Urinary bladder (tissue), 4 donors: ENCODE measurements around the gene GJA8. TPM values are rescaled to one million over a fixed set of nuclear protein-coding genes. Genes with fewer than 3 reads are reported as not detected.
"Not testable (repeated sequence)": the region's sequence is repeated elsewhere in the genome, so short reads cannot be mapped to it uniquely, and the experiment has no call there.

Experiments used
- DNase-seq: peaks from one replicate; pipeline ENCODE4 v3.0.0-alpha.2; 2015; ENCODE audit errors: extremely low spot score
- H3K27ac ChIP-seq: one replicate; pipeline ENCODE4 v1.5.1; 2013; ENCODE audit warnings: low read depth, mild to moderate bottlenecking, moderate library complexity
- H3K36me3 ChIP-seq: one replicate; pipeline ENCODE4 v1.6.1; 2013; ENCODE audit warnings: mild to moderate bottlenecking, moderate library complexity; ENCODE audit not compliant: insufficient read depth
- H3K4me1 ChIP-seq: one replicate; pipeline ENCODE4 v1.6.1; 2013; ENCODE audit warnings: mild to moderate bottlenecking, moderate library complexity; ENCODE audit not compliant: insufficient read depth
- H3K4me3 ChIP-seq: one replicate; pipeline ENCODE4 v1.5.1; 2013; ENCODE audit warnings: low read depth, low read length
- WGBS: extraction: QIAGEN DNeasy Blood & Tissue Kit; methylation state at CpG from one replicate; pipeline ENCODE4 v1.1.7; 2013; 5-methylcytosine and 5-hydroxymethylcytosine counted together
- polyA plus RNA-seq: library from polyadenylated mRNA; stranded (reverse); fragments of 200-250 nt; gene quantifications from one replicate; pipeline ENCODE4 v1.2.3, GENCODE V29; 2013
- total RNA-seq: library from RNA; depleted of rRNA; stranded (reverse); fragments of >200 nt; gene quantifications from one replicate; pipeline ENCODE4 v1.2.3, GENCODE V29; 2014
- donor health status: healthy with polysubstance abuse.
- donor health status: healthy.

Gene GJA8
- total and polyA plus RNA-seq, 2 donors = not detected

DNA sequence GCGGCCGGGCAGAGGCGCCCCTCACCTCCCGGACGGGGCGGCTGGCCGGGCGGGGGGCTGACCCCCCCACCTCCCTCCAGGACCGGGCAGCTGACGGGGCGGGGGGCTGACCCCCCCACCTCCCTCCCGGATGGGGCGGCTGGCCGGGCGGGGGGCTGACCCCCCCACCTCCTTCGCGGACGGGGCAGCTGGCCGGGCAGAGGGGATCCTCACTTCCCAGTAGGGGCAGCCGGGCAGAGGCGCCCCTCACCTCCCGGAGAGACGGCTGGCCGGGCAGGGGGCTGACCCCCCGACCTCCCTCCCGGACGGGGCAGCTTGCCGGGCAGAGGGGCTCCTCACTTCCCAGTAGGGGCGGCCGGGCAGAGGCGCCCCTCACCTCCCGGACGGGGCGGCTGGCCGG is 46.9 kb downstream of the GJA8 start:
- not testable (repeated sequence) for DNase-seq, H3K27ac ChIP-seq, H3K4me1 ChIP-seq, H3K4me3 ChIP-seq, H3K36me3 ChIP-seq
- WGBS = 96% methylated on average over 27 of the region's 35 CpGs

Other genes starting within 250 kb of the GJA8 start
- 10.2 TPM for gene ACP6, start 232.3 kb upstream of the GJA8 start, total RNA-seq
- gene ACP6, start 232.3 kb upstream of the GJA8 start, polyA plus RNA-seq = 15.7 TPM
- gene GJA5, start 142.2 kb upstream of the GJA8 start, total RNA-seq = 16.3 TPM
- 14.9 TPM for gene GJA5, start 142.2 kb upstream of the GJA8 start, polyA plus RNA-seq
- 22.2 TPM for gene GPR89B, start 25.6 kb downstream of the GJA8 start, total RNA-seq
- gene GPR89B, start 25.6 kb downstream of the GJA8 start, polyA plus RNA-seq = 9.8 TPM
- gene NBPF11, start 249.5 kb downstream of the GJA8 start, total RNA-seq = 16.5 TPM
- 7.7 TPM for gene NBPF11, start 249.5 kb downstream of the GJA8 start, polyA plus RNA-seq